H1 (cell line): ENCODE data around the gene PPIL4. TPM values are rescaled to one million over a fixed set of nuclear protein-coding genes. Genes with fewer than 3 reads are reported as not detected.

ENCODE experiments used
- CTCF ChIA-PET: fragments of 300-600 bp; sonication (Branson Sonifier 250); formaldehyde crosslinking; loops from one replicate; lab custom pipeline; 2021; ENCODE audit not compliant: partially characterized antibody; lab: Charles Lee
- POLR2A ChIA-PET: fragments of 300-600 bp; sonication (Branson Sonifier 250); formaldehyde crosslinking; loops from one replicate; lab custom pipeline; 2021; ENCODE audit warnings: inconsistent platforms; ENCODE audit not compliant: partially characterized antibody; lab: Charles Lee
- DNase-seq, 2 experiments: peaks; one replicate each; pipeline versions ENCODE4 v3.0.0 to v3.0.0-alpha.2; 2010 to 2022; ENCODE audit warnings: low spot score in 2 of 2, low read depth in 1 of 2, mixed read lengths in 1 of 2
- FAIRE-seq: peaks from 2 replicates; lab custom pipeline; 2011; peaks lifted over from hg19 to GRCh38; lab: Jason Lieb, UNC
- H2AFZ ChIP-seq: 2 replicates; pipeline ENCODE4 v1.8.1; 2012; ENCODE audit warnings: low read length, inconsistent platforms
- H2AK5ac ChIP-seq: 2 replicates; pipeline ENCODE4 v1.6.1; 2013; ENCODE audit warnings: low read depth, low read length
- H2BK120ac ChIP-seq: replicated peaks from 2 replicates; pipeline ENCODE3; 2013; ENCODE audit warnings: low read depth, low read length, inconsistent platforms
- H2BK12ac ChIP-seq: 2 replicates; pipeline ENCODE4 v1.6.1; 2013; ENCODE audit warnings: low read depth, low read length
- H2BK15ac ChIP-seq: 2 replicates; pipeline ENCODE4 v1.6.1; 2013; ENCODE audit warnings: low read length
- H2BK20ac ChIP-seq: 2 replicates; pipeline ENCODE4 v1.6.1; 2013; ENCODE audit warnings: low read length
- H2BK5ac ChIP-seq: 2 replicates; pipeline ENCODE4 v1.6.1; 2013; ENCODE audit warnings: low read depth, low read length
- H3K14ac ChIP-seq: 2 replicates; pipeline ENCODE4 v1.6.1; 2013; ENCODE audit warnings: inconsistent platforms; ENCODE audit not compliant: insufficient read length
- H3K18ac ChIP-seq: 2 replicates; pipeline ENCODE4 v1.6.1; 2013; ENCODE audit warnings: low read length; ENCODE audit errors: extremely low read depth
- H3K23ac ChIP-seq: 2 replicates; pipeline ENCODE4 v1.6.1; 2013; ENCODE audit warnings: inconsistent platforms; ENCODE audit not compliant: insufficient read length
- H3K23me2 ChIP-seq: 2 replicates; pipeline ENCODE4 v1.6.1; 2013; ENCODE audit warnings: low read depth, low read length
- H3K27ac ChIP-seq: 2 replicates; pipeline ENCODE4 v1.6.1; 2011; ENCODE audit warnings: low read depth, low read length, inconsistent platforms
- H3K27me3 ChIP-seq, 4 experiments: replicated peaks in 1 of 4; 1 replicate in 1 of 4; 2 replicates in 3 of 4; pipeline versions ENCODE4 v1.6.1 to v1.8.1; 2011 to 2013; ENCODE audit warnings: low read length in 3 of 4, mild to moderate bottlenecking in 3 of 4, inconsistent platforms in 2 of 4, mixed read lengths in 2 of 4, moderate library complexity in 1 of 4; ENCODE audit not compliant: control insufficient read depth in 3 of 4, insufficient read depth in 3 of 4; ENCODE audit errors: extremely low read depth in 1 of 4
- H3K36me3 ChIP-seq, 4 experiments: 2 replicates each; pipeline versions ENCODE4 v1.6.1 to v1.8.1; 2011 to 2013; ENCODE audit warnings: mild to moderate bottlenecking in 4 of 4, low read length in 3 of 4, moderate library complexity in 2 of 4, control low read depth in 1 of 4, inconsistent platforms in 1 of 4; ENCODE audit not compliant: insufficient read depth in 4 of 4, control insufficient read depth in 2 of 4
- H3K4ac ChIP-seq: replicated peaks from 2 replicates; pipeline ENCODE3; 2013; ENCODE audit warnings: low read length, low read depth, mixed read lengths, inconsistent platforms; ENCODE audit not compliant: insufficient read length
- H3K4me1 ChIP-seq, 4 experiments: replicated peaks in 1 of 4; 1 replicate in 1 of 4; 2 replicates in 3 of 4; pipeline versions ENCODE4 v1.6.1 to v1.8.1; 2011 to 2013; ENCODE audit warnings: low read length in 3 of 4, inconsistent platforms in 2 of 4, mixed read lengths in 1 of 4; ENCODE audit not compliant: insufficient read depth in 4 of 4, control insufficient read depth in 3 of 4
- H3K4me2 ChIP-seq, 2 experiments: 2 replicates each; pipeline versions ENCODE4 v1.6.1 to v1.8.1; 2011 to 2013; ENCODE audit warnings: low read depth in 2 of 2, low read length in 2 of 2, control low read depth in 1 of 2, inconsistent platforms in 1 of 2, mild to moderate bottlenecking in 1 of 2; ENCODE audit not compliant: insufficient read depth in 1 of 2
- H3K4me3 ChIP-seq, 4 experiments: fragments of 200-600, 300-600 bp in 1 of 4; sonication (generic), shearing (Covaris generic), sonication (Bioruptor Twin) in 1 of 4; 2 replicates each; pipeline versions ENCODE4 v1.5.1 to v1.8.1; 2011 to 2016; ENCODE audit warnings: low read length in 4 of 4, low read depth in 3 of 4, control low read depth in 2 of 4, inconsistent platforms in 2 of 4, mild to moderate bottlenecking in 2 of 4, mixed read lengths in 1 of 4, moderate library complexity in 1 of 4; ENCODE audit not compliant: insufficient read depth in 2 of 4; ENCODE audit errors: extremely low read depth in 1 of 4
- H3K56ac ChIP-seq: replicated peaks from 2 replicates; pipeline ENCODE3; 2013; ENCODE audit warnings: low read depth, mild to moderate bottlenecking, mixed read lengths, low read length, inconsistent platforms; ENCODE audit not compliant: insufficient read length
- H3K79me1 ChIP-seq: 2 replicates; pipeline ENCODE4 v1.6.1; 2013; ENCODE audit warnings: low read depth, low read length, control low read depth
- H3K79me2 ChIP-seq, 2 experiments: 2 replicates each; pipeline versions ENCODE4 v1.6.1 to v1.8.1; 2012 to 2013; ENCODE audit warnings: low read length in 2 of 2, mild to moderate bottlenecking in 2 of 2, inconsistent platforms in 1 of 2; ENCODE audit not compliant: insufficient read depth in 2 of 2, control insufficient read depth in 1 of 2
- H3K9ac ChIP-seq, 4 experiments: replicated peaks in 1 of 4; 1 replicate in 1 of 4; 2 replicates in 3 of 4; pipeline versions ENCODE4 v1.6.1 to v1.8.1; 2011 to 2013; ENCODE audit warnings: low read depth in 3 of 4, low read length in 3 of 4, control low read depth in 2 of 4, mild to moderate bottlenecking in 2 of 4, moderate library complexity in 2 of 4, inconsistent platforms in 1 of 4; ENCODE audit errors: extremely low read depth in 1 of 4
- H3K9me3 ChIP-seq, 2 experiments: 2 replicates each; pipeline versions ENCODE4 v1.6.1 to v1.8.1; 2012 to 2013; ENCODE audit warnings: mild to moderate bottlenecking in 2 of 2, moderate library complexity in 2 of 2, control low read depth in 1 of 2, inconsistent platforms in 1 of 2, low read depth in 1 of 2, low read length in 1 of 2, mixed read lengths in 1 of 2; ENCODE audit not compliant: insufficient read depth in 2 of 2
- H4K20me1 ChIP-seq, 2 experiments: replicated peaks in 1 of 2; 2 replicates each; pipeline versions ENCODE3 to v1.8.1; 2011 to 2013; ENCODE audit warnings: inconsistent platforms in 2 of 2, low read length in 2 of 2, mild to moderate bottlenecking in 1 of 2; ENCODE audit not compliant: insufficient read depth in 2 of 2, control insufficient read depth in 1 of 2
- H4K5ac ChIP-seq: 2 replicates; pipeline ENCODE4 v1.6.1; 2013; ENCODE audit warnings: low read length, low read depth, mixed read lengths, inconsistent platforms; ENCODE audit not compliant: insufficient read length
- H4K8ac ChIP-seq: 2 replicates; pipeline ENCODE4 v1.8.0; 2013; ENCODE audit warnings: mild to moderate bottlenecking, moderate library complexity, low read length, inconsistent platforms; ENCODE audit not compliant: insufficient read depth; ENCODE audit errors: extremely low read depth
- H4K91ac ChIP-seq: replicated peaks from 2 replicates; pipeline ENCODE3; 2013; ENCODE audit warnings: low read length, mixed read lengths, inconsistent platforms; ENCODE audit not compliant: insufficient read length
- CHD2 ChIP-seq: IDR thresholded peaks from 2 replicates; pipeline ENCODE4 v1.6.1; 2012; ENCODE audit warnings: low read length, improper control_type of control experiment
- CREB1 ChIP-seq: IDR thresholded peaks from 2 replicates; pipeline ENCODE4 v1.6.1; 2012; ENCODE audit warnings: inconsistent platforms
- FOSL1 ChIP-seq: IDR thresholded peaks from 2 replicates; pipeline ENCODE4 v1.6.1; 2011; ENCODE audit warnings: mild to moderate bottlenecking, low read depth, low read length, moderate library complexity; ENCODE audit not compliant: insufficient read depth
- KDM4A ChIP-seq: IDR thresholded peaks from one replicate; pipeline ENCODE4 v1.7.1; 2012; ENCODE audit warnings: low read depth, mild to moderate bottlenecking, moderate library complexity, low read length, inconsistent platforms; ENCODE audit not compliant: severe bottlenecking
- KDM5A ChIP-seq: fragments of 200-600 bp; IDR thresholded peaks from 2 replicates; pipeline ENCODE4 v1.7.1; 2012; ENCODE audit warnings: mild to moderate bottlenecking, low read length, inconsistent platforms, mixed read lengths
- POLR2A ChIP-seq, 2 experiments: IDR thresholded peaks; 1 replicate in 1 of 2; 2 replicates in 1 of 2; pipeline ENCODE4 v1.6.1; 2011; ENCODE audit warnings: low read depth in 2 of 2, low read length in 2 of 2, mild to moderate bottlenecking in 2 of 2; ENCODE audit errors: control extremely low read depth in 1 of 2
- POLR2AphosphoS5 ChIP-seq: IDR thresholded peaks from 2 replicates; pipeline ENCODE4 v1.6.1; 2011; ENCODE audit warnings: low read depth, low read length
- SP2 ChIP-seq: IDR thresholded peaks from 2 replicates; pipeline ENCODE4 v1.6.1; 2012; ENCODE audit warnings: mild to moderate bottlenecking, low read length, inconsistent platforms
- SUZ12 ChIP-seq: fragments of 200-600 bp; sonication (generic); IDR thresholded peaks from 2 replicates; pipeline ENCODE4 v1.6.1; 2012; ENCODE audit warnings: mild to moderate bottlenecking, inconsistent platforms, low read length, moderate library complexity, mixed read lengths
- ZNF274 ChIP-seq: IDR thresholded peaks from 2 replicates; pipeline ENCODE4 v1.7.0; 2012; ENCODE audit warnings: low read length, borderline replicate concordance; ENCODE audit errors: extremely low read depth
- WGBS, 2 experiments: shearing (Covaris generic) in 1 of 2; methylation state at CpG; one replicate each; pipeline versions ENCODE4 v1.1.6 to v1.1.7; 2013 to 2015; ENCODE audit warnings: low lambda C conversion rate in 2 of 2, mixed read lengths in 2 of 2, inconsistent platforms in 1 of 2, low coverage in 1 of 2, missing lambda C conversion rate in 1 of 2; ENCODE audit not compliant: insufficient replicate concordance in 2 of 2, insufficient coverage in 1 of 2, insufficient read length in 1 of 2; ENCODE audit errors: extremely low coverage in 1 of 2, missing lambda C conversion rate in 1 of 2; 5-methylcytosine and 5-hydroxymethylcytosine counted together
- polyA plus RNA-seq, 7 experiments: library from polyadenylated mRNA; depleted of rRNA in 3 of 7; stranded (reverse) in 5 of 7; unstranded in 2 of 7; fragments of >200 nt in 5 of 7; fragments of 200-250 nt in 2 of 7; gene quantifications; 1 replicate in 5 of 7; 2 replicates in 1 of 7; 4 replicates in 1 of 7; pipeline versions ENCODE4 v1.2.1 to v1.2.3, GENCODE V29; 2011 to 2013; ENCODE audit warnings: missing spikeins in 2 of 7, mixed read lengths in 2 of 7
- total RNA-seq: library from RNA; stranded (reverse); fragmentation: NEBNext Ultra II Directional; extraction: Animal tissue kit (Norgen Biotek cat#: 25700); gene quantifications from 2 replicates; pipeline ENCODE4 v1.2.1, GENCODE V29; 2021
- TF ChIP-seq, protein P1 (sequence below), 3 experiments: IDR thresholded peaks; 1 replicate in 2 of 3; 2 replicates in 1 of 3; pipeline versions ENCODE4 v1.5.1 to v1.6.1; 2011; ENCODE audit warnings: low read length in 3 of 3, mild to moderate bottlenecking in 3 of 3, inconsistent platforms in 2 of 3, low read depth in 1 of 3, moderate library complexity in 1 of 3; ENCODE audit not compliant: insufficient read depth in 1 of 3; ENCODE audit errors: control extremely low read depth in 1 of 3

PPIL4 gene
- total and polyA plus RNA-seq, 2 of the 8 experiments (the other 6 are each of a cell fraction or from before 2014, with no cell fraction given) = 2.0 to 33.2 TPM

DNA sequence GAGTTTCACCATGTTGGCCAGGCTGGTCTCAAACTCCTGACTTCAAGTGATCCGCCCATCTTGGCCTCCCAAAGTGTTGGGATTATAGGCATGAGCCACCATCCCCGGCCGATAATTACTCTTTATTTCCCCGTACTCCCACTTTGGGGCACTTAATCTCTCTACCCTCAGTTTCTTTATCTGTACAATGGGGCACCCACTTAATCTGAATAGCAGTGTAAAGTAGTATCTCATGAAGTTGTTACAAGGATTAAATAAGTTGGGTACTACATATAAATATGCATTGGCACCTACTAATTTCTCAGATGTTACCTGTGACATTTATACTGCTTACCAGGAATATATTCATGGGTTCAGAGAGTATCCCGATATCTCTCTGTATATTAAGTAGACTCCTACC is 35.5 kb upstream of the PPIL4 start:
- DNase-seq (no peak), FAIRE-seq (no peak)
- WGBS, 2 experiments = 96% methylated on average over 5 of the region's 5 CpGs; no CpG with 5 or more reads in 1 of the 2 experiments
- Histone ChIP-seq H3K36me3 (peaks cover 2 to 44% (median 10%) of the 10 kb centered on the region in 4 experiments), H4K5ac (no peak overlapping the region), H3K79me1 (no peaks in the 10 kb centered on the region; the same call in 1 of the 2 replicates), H2BK12ac (no peak overlapping the region), H3K14ac (no peak overlapping the region), H3K79me2 (peaks cover 0 to 5% of the 10 kb centered on the region in 2 experiments; a peak in 1 of 4 replicates), H2AK5ac (no peak overlapping the region), H4K20me1 (peaks cover 2 to 7% of the 10 kb centered on the region in 2 experiments), H3K23me2 (no peaks in the 10 kb centered on the region), H3K9ac (no peak overlapping the region), H3K27me3 (no peaks in the 10 kb centered on the region), H2BK5ac (no peak overlapping the region), H3K56ac (no peak overlapping the region), H3K4me3 (no peak overlapping the region), H2AFZ (no peak overlapping the region), H3K4me1 (no peaks in the 10 kb centered on the region), H2BK120ac (no peak overlapping the region), H3K27ac (no peak overlapping the region), H3K4ac (no peak overlapping the region), H4K91ac (no peak overlapping the region), H3K9me3 (no peaks in the 10 kb centered on the region), H3K4me2 (no peak overlapping the region), H2BK15ac (no peak overlapping the region), H3K18ac (no peak overlapping the region), H2BK20ac (no peak overlapping the region), H3K23ac (no peak overlapping the region), H4K8ac (no peak overlapping the region)
- ChIA-PET CTCF (no interaction called here), POLR2A (no interaction called here)
- TF ChIP-seq POLR2A (IDR thresholded peaks at IDR 0.05; ENCODE audit: control extremely low read depth in 1 of 2, low read depth in 2 of 2, low read length in 2 of 2) (no peak), FOSL1 (no peak), SP2 (no peak), SUZ12 (no peak), POLR2AphosphoS5 (no peak), CREB1 (no peak), CHD2 (no peak), KDM5A (no peak), KDM4A (no peak), ZNF274 (no peak)
- TF ChIP-seq, protein P1, sequence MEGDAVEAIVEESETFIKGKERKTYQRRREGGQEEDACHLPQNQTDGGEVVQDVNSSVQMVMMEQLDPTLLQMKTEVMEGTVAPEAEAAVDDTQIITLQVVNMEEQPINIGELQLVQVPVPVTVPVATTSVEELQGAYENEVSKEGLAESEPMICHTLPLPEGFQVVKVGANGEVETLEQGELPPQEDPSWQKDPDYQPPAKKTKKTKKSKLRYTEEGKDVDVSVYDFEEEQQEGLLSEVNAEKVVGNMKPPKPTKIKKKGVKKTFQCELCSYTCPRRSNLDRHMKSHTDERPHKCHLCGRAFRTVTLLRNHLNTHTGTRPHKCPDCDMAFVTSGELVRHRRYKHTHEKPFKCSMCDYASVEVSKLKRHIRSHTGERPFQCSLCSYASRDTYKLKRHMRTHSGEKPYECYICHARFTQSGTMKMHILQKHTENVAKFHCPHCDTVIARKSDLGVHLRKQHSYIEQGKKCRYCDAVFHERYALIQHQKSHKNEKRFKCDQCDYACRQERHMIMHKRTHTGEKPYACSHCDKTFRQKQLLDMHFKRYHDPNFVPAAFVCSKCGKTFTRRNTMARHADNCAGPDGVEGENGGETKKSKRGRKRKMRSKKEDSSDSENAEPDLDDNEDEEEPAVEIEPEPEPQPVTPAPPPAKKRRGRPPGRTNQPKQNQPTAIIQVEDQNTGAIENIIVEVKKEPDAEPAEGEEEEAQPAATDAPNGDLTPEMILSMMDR (IDR thresholded peaks at IDR 0.05; ENCODE audit: control extremely low read depth in 1 of 3, insufficient read depth in 1 of 3, low read depth in 1 of 3, low read length in 3 of 3) = no peak
